ENCODE results near the gene NR1I3. TPM values are rescaled to one million over a fixed set of nuclear protein-coding genes. Genes with fewer than 3 reads are reported as not detected.

The NR1I3 gene
- total RNA-seq, 1 donor from 2014 or later = not detected

DNA sequence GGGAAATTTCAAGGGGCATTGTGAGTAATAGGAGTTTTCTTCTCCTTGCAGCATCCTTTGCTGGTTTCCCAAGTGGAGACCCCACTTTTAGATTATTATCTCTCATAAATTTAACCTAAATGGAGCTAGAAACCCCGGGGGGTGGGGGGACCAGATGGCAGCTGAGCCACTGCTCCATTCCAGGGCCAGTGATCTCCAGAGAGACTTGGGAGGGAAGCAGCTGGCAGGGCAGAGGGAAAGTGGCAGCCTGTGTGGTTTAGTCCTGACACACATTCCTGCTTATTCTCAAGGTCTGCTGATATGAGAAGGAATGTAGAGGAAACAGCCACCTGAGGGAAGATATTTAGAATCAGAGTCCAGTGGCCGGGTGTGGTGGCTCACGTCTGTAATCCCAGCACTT is 36.9 kb upstream of the NR1I3 start:
- Mint-ChIP-seq H3K36me3 (ENCODE audit: unreplicated experiment) (no peaks in the 10 kb centered on the region), H3K4me3 (ENCODE audit: unreplicated experiment) (no peak overlapping the region), H3K9me3 (ENCODE audit: unreplicated experiment) (no peaks in the 10 kb centered on the region), H3K27me3 (ENCODE audit: unreplicated experiment) (peaks cover 60% of the 10 kb centered on the region), H3K4me1 (ENCODE audit: unreplicated experiment) (no peaks in the 10 kb centered on the region), H3K27ac (ENCODE audit: unreplicated experiment) (no peak overlapping the region)
- TF ChIP-seq, protein P1, sequence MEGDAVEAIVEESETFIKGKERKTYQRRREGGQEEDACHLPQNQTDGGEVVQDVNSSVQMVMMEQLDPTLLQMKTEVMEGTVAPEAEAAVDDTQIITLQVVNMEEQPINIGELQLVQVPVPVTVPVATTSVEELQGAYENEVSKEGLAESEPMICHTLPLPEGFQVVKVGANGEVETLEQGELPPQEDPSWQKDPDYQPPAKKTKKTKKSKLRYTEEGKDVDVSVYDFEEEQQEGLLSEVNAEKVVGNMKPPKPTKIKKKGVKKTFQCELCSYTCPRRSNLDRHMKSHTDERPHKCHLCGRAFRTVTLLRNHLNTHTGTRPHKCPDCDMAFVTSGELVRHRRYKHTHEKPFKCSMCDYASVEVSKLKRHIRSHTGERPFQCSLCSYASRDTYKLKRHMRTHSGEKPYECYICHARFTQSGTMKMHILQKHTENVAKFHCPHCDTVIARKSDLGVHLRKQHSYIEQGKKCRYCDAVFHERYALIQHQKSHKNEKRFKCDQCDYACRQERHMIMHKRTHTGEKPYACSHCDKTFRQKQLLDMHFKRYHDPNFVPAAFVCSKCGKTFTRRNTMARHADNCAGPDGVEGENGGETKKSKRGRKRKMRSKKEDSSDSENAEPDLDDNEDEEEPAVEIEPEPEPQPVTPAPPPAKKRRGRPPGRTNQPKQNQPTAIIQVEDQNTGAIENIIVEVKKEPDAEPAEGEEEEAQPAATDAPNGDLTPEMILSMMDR (IDR thresholded peaks at IDR 0.05) = no peak
- no peak for DNase-seq (ENCODE audit: extremely low spot score, unreplicated experiment)

DNA sequence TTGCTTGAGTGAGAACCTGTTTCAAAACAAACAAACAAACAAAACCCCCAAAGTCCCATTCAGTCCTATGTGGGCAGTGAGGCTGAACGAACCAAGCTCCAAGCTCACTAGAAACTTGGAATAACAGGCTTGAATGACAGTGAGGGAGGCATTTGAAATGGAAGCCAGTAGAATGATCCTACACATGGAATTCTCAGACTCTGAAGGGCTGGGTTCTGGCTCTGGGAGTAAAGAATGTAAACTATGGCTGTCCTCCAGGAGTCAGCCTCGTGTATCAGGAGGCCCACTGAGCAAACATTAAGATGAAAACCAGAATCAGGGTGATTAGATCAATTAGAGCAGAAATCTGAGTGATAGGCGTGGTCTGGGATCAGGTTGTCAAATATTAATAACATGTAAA is 35.4 kb upstream of the NR1I3 start:
- Mint-ChIP-seq H3K4me1 (ENCODE audit: unreplicated experiment) (no peaks in the 10 kb centered on the region), H3K27me3 (ENCODE audit: unreplicated experiment) (peaks cover 46% of the 10 kb centered on the region), H3K36me3 (ENCODE audit: unreplicated experiment) (no peaks in the 10 kb centered on the region), H3K27ac (ENCODE audit: unreplicated experiment) (no peak overlapping the region), H3K9me3 (ENCODE audit: unreplicated experiment) (no peaks in the 10 kb centered on the region), H3K4me3 (ENCODE audit: unreplicated experiment) (no peak overlapping the region)
- TF ChIP-seq, protein P1 (IDR thresholded peaks at IDR 0.05) = no peak
- DNase-seq (ENCODE audit: extremely low spot score, unreplicated experiment) = no peak

- H3K27me3 Mint-ChIP-seq (ENCODE audit: unreplicated experiment) = peaks cover 25% of the 10 kb centered on the region
Measured at GRCh38 chr1:161267321-161267720, 29.3 kb upstream of the NR1I3 start.

GRCh38 chr1:161266836-161267235 is 28.8 kb upstream of the NR1I3 start:
- no peak overlapping the region for H3K27ac Mint-ChIP-seq (ENCODE audit: unreplicated experiment)
- DNase-seq (ENCODE audit: extremely low spot score, unreplicated experiment) = no peak
- TF ChIP-seq, protein P1 (IDR thresholded peaks at IDR 0.05) = no peak
- H3K4me3 Mint-ChIP-seq (ENCODE audit: unreplicated experiment) = no peak overlapping the region
- no peaks in the 10 kb centered on the region for H3K9me3 Mint-ChIP-seq (ENCODE audit: unreplicated experiment)
- peaks cover 8% of the 10 kb centered on the region for H3K4me1 Mint-ChIP-seq (ENCODE audit: unreplicated experiment)
- peaks cover 26% of the 10 kb centered on the region for H3K27me3 Mint-ChIP-seq (ENCODE audit: unreplicated experiment)
- H3K36me3 Mint-ChIP-seq (ENCODE audit: unreplicated experiment) = no peaks in the 10 kb centered on the region

More at GRCh38 chr1:161267321-161267720, 29.3 kb upstream of the NR1I3 start:
- TF ChIP-seq, protein P1 (IDR thresholded peaks at IDR 0.05) = no peak
- H3K4me3 Mint-ChIP-seq (ENCODE audit: unreplicated experiment) = no peak overlapping the region
- no peaks in the 10 kb centered on the region for H3K9me3 Mint-ChIP-seq (ENCODE audit: unreplicated experiment)
- H3K27ac Mint-ChIP-seq (ENCODE audit: unreplicated experiment) = no peak overlapping the region
- peaks cover 8% of the 10 kb centered on the region for H3K4me1 Mint-ChIP-seq (ENCODE audit: unreplicated experiment)
- no peaks in the 10 kb centered on the region for H3K36me3 Mint-ChIP-seq (ENCODE audit: unreplicated experiment)
- DNase-seq (ENCODE audit: extremely low spot score, unreplicated experiment) = no peak

GRCh38 chr1:161266202-161266601 is 28.2 kb upstream of the NR1I3 start:
- Mint-ChIP-seq H3K27me3 (ENCODE audit: unreplicated experiment) (peaks cover 29% of the 10 kb centered on the region), H3K36me3 (ENCODE audit: unreplicated experiment) (no peaks in the 10 kb centered on the region), H3K4me1 (ENCODE audit: unreplicated experiment) (peaks cover 10% of the 10 kb centered on the region), H3K9me3 (ENCODE audit: unreplicated experiment) (no peaks in the 10 kb centered on the region), H3K4me3 (ENCODE audit: unreplicated experiment) (no peak overlapping the region), H3K27ac (ENCODE audit: unreplicated experiment) (no peak overlapping the region)
- no peak for DNase-seq (ENCODE audit: extremely low spot score, unreplicated experiment)
- TF ChIP-seq, protein P1 (IDR thresholded peaks at IDR 0.05) = no peak
